SIG-M5 treated with dmso at 0.1 percent for 504 hours (cell line): Measurements from ENCODE around the gene CAMK1.

Experiments
- DNase-seq: peaks from one replicate; lab custom pipeline; 2025; ENCODE audit not compliant: unreplicated experiment; lab: John Stamatoyannopoulos, UW

Gene CAMK1

DNA sequence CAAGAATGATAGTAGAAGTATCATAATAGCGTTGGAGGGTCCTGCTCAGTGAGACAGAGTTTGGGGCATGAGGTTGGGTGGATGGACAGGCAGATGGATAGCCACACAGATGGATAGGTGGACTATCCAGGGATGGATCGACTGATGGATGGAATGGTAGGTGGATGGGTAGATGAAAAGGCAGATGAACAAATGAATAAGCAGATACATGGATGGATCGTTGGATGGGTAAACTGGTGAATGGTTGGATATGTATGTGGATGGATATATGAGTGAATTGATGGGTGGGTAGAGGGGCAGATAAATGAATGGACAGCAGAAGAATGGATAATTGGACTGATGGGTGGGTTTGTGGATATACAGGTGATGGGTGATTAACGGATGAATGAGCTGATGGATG lies 56.6 kb downstream of the CAMK1 start:
- no peak for DNase-seq

DNA sequence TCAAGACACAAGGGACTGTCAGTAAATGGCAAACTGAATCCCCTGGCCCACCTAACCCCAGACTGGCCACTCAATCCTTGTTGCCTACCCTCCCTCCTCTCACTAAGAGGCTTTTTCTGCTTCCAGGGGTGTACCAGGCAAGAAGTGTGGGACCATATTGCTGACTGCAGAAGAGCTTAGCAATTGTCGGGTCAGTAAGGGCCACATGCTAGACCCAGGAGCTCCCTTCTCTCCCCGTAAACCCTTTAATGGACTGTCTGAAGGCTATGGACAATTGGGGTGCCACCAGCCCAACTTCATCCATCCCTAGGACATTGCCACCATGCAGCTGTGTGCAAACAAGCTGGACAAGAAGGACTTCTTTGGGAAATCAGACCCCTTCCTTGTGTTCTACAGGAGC lies 57.3 kb downstream of the CAMK1 start:
- no peak for DNase-seq

DNA sequence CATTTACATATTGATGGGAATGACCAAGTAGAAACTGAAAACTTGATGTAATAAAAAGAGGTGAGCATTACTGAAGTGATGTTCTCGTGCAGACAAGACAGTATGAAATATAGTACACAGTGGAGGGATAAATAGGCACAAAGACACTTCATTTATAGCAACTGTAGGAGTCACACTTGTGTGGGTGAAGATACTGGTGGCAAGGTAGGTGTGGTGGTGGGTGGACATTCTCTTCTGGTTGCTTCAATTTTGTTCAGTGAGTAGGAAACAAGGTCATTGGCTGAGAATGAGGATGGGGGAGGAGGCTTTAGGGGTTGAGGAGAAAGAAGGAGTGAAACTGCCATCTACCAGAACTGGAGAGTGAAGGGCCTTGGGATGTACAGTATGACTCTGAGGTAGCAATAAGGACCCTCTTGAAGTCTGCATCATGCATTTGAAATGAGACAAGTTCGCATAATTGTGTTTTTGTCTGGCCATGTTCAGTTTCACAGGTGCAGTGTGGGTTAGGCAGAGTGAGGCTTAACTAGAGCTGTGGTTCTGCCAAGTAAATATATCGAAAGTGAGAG lies 59.5 kb downstream of the CAMK1 start:
- DNase-seq: no peak
